HPDE6-E6E7 (cell line): ENCODE measurements around the gene EMC8.

Experiments used
- DNase-seq: peaks from one replicate; pipeline ENCODE4 v3.0.0; 2011; ENCODE audit warnings: missing footprints; ENCODE audit errors: extremely low spot score

Gene EMC8

GRCh38 chr16:85755929-85756768 is 43.2 kb downstream of the EMC8 start:
- DNase-seq: no peak

GRCh38 chr16:85754413-85754812 is 44.9 kb downstream of the EMC8 start:
- DNase-seq: no peak

GRCh38 chr16:85753976-85754375 is 45.4 kb downstream of the EMC8 start:
- no peak for DNase-seq

DNA sequence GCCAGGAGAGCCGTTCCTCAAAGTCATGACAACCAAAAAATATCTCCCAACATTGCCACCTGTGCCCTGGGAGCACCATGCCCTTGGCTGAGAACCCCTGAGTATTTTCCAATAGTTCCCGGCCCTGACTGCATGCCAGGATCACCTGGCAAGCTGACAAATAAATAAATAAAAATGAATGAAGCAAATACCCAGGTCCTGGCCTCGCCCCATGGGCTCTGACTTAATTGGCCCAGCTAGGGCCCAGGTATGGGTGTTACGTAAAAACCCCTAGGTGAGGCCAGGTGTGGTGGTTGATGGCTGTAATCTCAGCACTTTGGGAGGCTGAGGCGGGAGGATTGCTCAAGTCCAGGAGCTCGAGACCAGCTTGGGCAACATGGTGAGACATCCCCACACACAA is 45.8 kb downstream of the EMC8 start:
- DNase-seq: no peak

DNA sequence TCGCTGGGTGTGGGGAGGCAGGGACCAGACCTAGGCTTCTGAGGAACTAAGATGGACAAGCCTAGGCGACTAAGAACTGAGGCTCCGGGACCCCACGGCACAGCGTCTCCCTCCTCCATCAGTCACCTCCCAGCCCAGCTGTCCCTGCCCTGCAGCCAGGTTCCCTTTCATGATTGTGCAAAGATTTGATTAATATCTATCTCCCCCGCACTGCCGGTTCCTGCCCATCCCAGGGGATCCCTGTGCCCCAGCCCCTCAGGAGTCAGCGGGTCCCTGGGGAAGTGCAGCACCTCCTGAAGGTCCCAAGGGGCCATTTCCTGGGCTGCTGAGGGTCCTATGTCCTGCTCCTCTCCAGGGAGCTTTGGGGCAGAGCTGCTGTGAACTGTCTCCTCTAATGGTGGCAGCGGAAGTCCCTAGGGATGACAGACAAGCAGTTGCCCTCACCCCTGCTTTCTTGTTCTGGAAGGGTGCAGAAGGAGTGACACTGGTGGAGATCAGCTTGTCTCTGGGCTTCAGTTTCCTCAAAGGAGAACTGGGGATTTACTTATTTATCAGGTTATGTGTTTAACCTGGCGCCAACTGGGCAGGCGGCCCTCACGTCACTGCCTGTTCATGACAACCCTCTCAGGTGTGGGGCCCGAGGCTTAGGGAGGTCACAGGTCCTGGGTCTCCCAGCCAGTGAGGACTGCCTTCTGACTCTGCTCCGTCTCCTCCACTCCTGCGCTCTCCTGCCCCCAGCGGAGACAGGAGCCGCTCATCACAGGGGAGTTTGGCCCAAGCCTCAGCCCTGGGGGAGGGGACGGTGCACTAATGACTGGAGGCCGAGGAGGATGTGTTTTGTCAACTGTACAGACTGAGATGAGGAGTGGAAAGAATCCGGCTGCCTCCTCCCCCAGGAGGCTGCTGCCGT is 46.6 kb downstream of the EMC8 start:
- peak; percentile 41 for DNase-seq

DNA sequence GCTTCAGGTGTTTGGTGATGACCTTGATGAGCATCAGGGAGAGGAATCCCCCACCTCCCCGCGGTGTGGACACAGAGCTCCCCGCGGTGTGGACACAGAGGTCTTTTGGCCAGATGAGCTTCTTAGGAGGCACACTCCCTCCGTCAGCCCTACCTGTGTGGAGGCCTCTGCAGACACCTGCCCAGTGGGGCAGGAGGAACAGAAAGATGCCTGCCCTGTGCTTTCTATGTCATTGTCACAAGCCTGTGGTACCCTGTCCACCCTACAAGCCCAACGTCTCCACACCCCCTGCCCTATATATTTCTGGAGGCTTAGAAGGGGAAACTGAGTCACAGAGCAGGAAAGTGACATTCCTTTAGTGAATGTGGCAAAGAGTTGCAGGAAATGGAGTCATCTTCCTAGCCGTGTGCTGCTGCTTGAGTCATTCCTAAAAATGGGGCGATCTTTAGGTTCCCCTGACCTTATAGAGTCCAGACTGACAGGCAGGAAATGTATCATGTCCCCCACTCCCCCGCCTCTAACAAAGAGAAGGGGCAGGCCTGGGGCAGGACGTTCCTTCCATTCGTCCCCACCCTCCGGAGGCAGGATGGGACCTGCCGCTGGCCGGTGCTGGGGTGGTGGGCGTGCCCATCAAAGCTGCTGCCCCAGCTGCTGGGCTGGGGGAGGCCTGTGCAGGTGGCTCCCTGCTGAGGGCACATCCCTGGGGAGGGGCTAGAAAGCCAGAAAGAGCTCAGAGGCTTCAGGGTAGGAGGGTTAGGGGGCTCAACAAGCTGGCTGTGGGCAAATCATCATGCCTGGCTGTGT is 47.4 kb downstream of the EMC8 start:
- DNase-seq: peak; percentile 80

- DNase-seq: peak; percentile 83
These were observed 48.3 kb downstream of the EMC8 start, which contains the start of gene C16orf74 for GRCh38 chr16:85750827-85751697. Gene C16orf74 (minus strand): TSS chr16:85751096. CDS start chr16:85735217, 15,879 bp downstream.

- peak; percentile 40 for DNase-seq
These were observed 49.1 kb downstream of the EMC8 start for GRCh38 chr16:85750146-85750826.

GRCh38 chr16:85749771-85750145 is 49.6 kb downstream of the EMC8 start:
- DNase-seq: no peak

DNA sequence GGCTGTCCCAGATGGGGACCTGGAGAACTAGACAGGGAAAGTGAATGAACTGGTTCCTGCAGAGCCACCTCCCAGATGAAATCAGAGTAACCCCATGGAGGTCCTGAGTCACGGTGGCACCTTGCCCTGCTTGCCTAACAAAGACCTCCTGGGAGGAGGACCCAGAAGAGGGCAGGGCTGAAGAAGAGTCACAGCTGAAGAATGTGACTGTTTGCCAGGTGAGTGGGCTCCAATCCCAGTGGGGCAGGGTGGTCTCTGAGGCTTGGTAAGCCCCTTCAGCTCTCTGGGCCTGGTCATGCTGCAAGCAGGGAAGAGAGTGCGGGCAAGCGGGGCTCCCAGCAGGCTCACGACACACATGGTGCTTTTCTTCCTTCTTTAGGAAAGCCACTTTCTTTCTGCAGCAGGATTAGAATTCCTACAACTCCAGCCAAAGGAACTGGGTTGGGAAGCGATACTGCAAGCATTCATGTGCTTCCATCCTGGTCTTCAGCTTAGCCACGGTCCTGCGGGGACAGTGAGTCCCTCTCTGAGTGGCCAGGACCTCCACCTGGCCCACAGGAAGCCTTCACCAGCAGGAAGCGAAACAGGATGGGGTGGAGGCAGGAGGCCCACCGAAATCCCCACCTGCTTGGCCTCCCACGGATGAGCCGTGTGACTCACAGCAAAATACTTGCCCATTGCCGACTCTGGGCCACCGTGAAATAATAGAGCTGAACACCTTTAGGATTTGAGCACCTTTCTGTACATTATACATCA is 52.7 kb downstream of the EMC8 start:
- peak; percentile 91 for DNase-seq

DNA sequence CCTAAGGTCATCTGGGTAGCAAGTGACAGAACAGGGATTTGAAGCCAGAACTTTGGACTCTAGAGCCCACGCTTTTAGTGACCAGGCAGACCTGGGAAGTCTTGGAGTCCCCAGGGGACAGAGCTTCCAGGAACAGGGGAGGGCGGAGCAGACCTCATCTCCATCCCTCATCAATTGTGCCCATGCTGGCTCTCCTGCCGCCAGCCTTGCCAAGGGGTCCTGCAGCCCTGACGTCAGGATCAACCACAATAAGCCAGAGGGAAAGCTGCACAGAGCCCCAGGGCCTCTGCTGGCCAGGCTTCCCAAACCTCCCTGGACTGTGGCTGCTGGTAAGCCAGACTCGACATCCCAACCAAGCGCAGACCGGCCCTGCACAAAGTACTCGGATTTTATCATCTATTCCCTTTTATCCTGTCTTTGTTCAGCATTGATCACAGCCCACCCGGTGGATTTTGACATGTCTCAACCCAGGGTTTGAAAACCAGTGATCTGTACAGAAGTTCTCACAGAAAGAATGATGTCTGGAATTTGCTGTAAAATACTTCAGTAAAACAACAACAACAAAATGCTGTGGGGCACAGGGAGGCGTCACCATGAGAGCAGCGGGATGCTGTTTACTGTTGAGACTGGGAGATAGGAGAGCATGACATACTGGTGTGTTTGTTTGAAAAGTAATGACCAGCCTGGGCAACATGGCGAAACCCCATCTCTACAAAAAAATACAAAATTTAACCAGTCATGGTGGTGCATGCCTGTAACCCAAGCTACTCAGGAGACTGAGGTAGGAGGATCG is 60.2 kb downstream of the EMC8 start:
- DNase-seq: no peak

- no peak for DNase-seq
These were observed 62.4 kb downstream of the EMC8 start for GRCh38 chr16:85736921-85737320.

DNA sequence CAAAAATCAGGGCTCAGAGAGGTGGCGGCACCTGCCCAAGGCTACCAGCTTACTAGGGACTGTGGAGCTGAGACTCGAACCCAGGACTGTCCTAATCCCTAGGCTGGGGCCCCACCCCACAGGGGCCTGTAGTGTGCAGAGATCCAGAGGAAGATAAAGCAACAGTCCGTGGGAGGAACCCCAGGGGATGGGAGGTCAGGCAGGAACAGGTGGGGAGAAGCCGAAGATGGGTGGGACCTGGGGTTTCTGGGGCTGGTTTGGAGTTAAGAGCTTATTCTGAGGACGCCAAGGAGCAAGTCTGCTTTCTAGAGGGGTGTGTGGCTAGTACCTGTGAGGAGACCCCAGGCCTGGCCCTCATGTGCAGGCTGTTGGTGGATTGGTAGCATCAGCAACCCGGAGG is 63.4 kb downstream of the EMC8 start:
- DNase-seq: no peak

DNA sequence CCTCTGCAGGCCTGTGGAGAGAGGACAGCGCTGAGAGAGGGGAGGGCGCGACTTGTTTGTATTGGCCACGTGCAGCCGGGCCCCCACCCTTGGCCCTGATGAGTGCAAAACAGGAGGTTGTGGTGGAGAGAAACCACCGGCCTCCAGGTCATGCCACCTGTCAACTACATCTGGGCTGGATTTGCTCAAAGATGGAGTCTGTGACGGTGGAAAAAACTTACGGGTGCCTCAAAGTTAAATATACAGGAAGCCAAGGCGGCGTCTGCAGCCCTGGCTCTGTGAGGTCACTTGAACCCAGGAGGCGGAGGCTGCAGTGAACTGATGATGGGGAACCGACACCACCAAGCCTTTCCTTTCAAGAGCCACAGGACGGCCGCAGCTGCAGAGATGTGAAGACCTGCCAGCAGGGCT is 64.1 kb downstream of the EMC8 start:
- no peak for DNase-seq

DNA sequence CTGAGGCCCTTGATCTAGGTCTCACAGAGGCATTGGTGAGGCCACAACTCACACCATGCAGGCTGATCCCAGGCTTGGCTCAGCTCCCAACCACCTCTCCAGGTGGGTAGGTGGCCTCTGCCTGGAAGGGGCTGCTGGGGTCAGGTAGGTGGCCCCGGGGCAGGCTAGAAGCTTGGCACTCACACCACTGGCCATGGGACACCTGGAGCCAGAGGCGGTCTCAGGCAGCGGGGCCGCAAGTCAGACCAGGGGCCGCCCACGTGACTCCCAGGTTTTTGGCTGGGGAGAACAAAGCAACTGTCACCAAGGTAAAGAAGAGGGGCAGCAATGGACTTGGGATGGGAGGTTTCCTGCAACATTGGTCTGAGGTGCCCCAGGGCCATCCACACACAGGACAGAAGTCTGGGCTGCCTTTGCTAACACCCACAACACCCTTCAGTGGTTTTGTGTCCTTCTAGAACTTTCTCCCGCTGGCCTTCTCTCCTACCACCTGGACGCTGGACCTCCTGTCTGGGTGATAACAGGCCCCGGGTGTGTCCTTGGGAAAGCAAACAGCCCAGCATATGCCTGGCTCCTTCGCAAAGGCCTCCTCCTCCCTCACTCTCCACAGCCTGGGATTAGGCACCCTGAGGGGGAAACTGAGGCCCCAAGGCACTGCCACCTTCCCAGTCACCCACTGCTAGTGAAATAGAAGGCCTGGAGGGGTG is 64.9 kb downstream of the EMC8 start:
- DNase-seq: no peak

DNA sequence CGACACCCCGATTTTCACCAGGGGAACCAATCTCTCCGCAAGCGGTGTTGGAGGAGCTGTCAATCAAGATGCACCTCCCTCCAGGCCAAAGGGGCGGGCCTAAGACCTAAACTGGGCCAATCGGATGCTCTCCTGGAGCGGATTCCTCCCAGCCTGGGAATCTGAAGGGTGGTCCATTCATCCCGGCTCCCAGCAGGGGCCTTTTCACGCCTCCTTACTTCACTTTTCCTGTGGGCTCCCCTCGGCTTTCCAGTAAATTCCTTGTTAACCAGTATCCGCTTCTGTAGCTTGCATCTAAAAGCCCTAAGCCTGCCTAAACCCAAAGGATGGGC is 65.5 kb downstream of the EMC8 start:
- no peak for DNase-seq

DNA sequence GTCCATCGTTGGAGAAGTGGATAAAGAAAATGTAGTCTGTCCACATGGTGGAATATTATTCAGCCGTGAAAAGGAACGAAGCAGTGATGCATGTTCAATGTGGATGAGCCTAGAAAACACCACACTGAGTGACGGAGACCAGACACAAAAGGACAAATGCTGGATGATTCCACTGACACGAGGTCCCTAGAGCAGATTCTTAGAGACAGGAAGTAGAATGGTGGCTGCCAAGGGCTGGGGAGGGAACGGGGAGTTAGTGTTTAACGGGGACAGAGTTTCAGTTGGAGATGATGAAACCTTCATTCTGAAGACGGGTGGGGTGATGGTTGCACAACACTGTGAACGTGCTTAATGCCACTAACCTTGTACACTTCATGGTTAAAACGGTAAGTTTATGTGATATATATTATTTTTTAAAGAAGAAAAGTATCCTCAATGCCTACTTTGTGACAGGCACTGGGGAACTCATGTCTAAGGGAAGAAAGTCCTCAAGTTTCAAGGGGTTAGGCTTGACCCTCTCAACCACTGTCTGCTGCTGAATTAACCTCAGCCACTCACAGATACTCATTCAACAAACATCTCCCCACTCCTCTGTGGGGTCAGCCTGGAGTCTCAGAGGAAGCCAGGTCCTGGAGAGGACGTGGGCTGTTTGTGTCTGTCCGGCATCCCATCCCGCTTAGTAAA is 66.0 kb downstream of the EMC8 start:
- no peak for DNase-seq

- no peak for DNase-seq
These were observed 68.2 kb downstream of the EMC8 start for GRCh38 chr16:85731179-85731578.
